ENCODE data around the gene DEAF1. TPM values are rescaled to one million over a fixed set of nuclear protein-coding genes. Genes with fewer than 3 reads are reported as not detected.
A peak's percentile ranks its signal among the peaks of the same experiment; 100 is the strongest.
"Not testable (repeated sequence)": the region's sequence is repeated elsewhere in the genome, so short reads cannot be mapped to it uniquely, and the experiment has no call there.

Gene DEAF1
- total RNA-seq, 1 donor from 2014 or later: 48.9 TPM

DNA sequence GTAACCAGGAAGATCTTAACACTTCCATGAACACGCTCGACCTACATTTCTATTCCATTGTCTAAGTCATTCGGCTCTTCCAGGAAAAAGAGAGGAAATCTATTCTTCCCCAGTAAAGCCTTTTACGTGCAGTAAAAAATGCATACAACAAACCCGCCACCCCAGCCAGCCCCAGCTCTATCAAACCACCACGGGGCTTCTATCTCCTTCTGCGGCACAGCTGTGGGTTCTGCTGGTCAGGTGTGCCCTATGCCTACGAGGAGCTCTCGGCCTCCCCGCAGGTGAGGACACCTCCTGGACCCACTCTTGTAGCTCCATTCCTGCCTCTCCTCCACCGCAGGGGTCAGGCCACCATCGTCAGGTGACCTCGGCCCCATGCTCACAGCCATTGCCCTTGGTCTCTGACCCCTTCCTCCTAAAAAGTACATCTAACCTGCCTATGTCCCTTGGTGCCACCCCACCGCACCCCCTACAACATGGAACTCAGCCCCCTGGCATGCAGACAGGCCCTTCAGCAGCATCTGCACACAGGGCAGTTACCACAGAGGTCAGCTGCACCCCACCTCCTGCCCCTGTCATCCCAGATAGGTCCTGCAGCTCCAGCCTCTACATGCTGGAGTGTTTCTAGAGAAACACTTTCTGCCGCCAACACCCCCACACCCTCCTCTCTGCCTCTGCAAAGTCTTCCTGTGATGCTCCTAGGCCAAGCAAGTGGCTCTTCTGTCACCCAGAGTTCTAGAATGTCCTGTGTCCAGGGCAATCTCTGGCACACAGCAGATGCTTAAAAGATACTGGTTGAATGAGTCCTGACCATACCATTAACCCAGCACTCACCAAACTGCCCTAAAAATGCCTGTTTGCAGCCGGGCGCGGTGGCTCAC lies 3.1 kb downstream of the DEAF1 start:
- Histone ChIP-seq H2AFZ (ENCODE audit: low read depth, low read length) (no peak overlapping the region), H3K27me3 (ENCODE audit: insufficient read depth, low read length) (no peaks in the 10 kb centered on the region), H3K4me3 (ENCODE audit: insufficient read depth, low read depth, low read length) (no peak overlapping the region), H3K36me3 (ENCODE audit: insufficient read depth, low read length) (no peaks in the 10 kb centered on the region), H4K20me1 (ENCODE audit: insufficient read depth, low read length) (peaks cover 52% of the 10 kb centered on the region), H3K9me3 (ENCODE audit: insufficient read depth, low read depth, low read length) (no peaks in the 10 kb centered on the region), H3K27ac (ENCODE audit: low read depth, low read length) (no peak overlapping the region), H3K4me2 (ENCODE audit: low read length) (no peak overlapping the region), H3K4me1 (ENCODE audit: insufficient read depth, low read length) (peaks cover 24% of the 10 kb centered on the region), H3K9ac (ENCODE audit: low read length) (no peak overlapping the region), H3K79me2 (ENCODE audit: insufficient read depth, low read length) (peaks cover 47% of the 10 kb centered on the region)
- no peak for DNase-seq (ENCODE audit: low read depth)
- TF ChIP-seq, protein P1, sequence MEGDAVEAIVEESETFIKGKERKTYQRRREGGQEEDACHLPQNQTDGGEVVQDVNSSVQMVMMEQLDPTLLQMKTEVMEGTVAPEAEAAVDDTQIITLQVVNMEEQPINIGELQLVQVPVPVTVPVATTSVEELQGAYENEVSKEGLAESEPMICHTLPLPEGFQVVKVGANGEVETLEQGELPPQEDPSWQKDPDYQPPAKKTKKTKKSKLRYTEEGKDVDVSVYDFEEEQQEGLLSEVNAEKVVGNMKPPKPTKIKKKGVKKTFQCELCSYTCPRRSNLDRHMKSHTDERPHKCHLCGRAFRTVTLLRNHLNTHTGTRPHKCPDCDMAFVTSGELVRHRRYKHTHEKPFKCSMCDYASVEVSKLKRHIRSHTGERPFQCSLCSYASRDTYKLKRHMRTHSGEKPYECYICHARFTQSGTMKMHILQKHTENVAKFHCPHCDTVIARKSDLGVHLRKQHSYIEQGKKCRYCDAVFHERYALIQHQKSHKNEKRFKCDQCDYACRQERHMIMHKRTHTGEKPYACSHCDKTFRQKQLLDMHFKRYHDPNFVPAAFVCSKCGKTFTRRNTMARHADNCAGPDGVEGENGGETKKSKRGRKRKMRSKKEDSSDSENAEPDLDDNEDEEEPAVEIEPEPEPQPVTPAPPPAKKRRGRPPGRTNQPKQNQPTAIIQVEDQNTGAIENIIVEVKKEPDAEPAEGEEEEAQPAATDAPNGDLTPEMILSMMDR (IDR thresholded peaks at IDR 0.05; ENCODE audit: insufficient read depth, low read depth, low read length): no peak
- TF ChIP-seq EZH2 (IDR thresholded peaks at IDR 0.05; ENCODE audit: insufficient read depth, low read length): no peak
- no peaks in the 10 kb centered on the region for H3K27me3 Mint-ChIP-seq (ENCODE audit: low read depth, unreplicated experiment)
- peak overlapping the region; percentile 74 for H3K27ac Mint-ChIP-seq (ENCODE audit: unreplicated experiment)
- peaks cover 22% of the 10 kb centered on the region for H3K4me1 Mint-ChIP-seq (ENCODE audit: low read depth, unreplicated experiment)
- peaks cover 19% of the 10 kb centered on the region for H3K36me3 Mint-ChIP-seq (ENCODE audit: low read depth, unreplicated experiment)
- no peak for FAIRE-seq
- H3K4me3 Mint-ChIP-seq (ENCODE audit: unreplicated experiment): peak overlapping the region; percentile 62
- H3K9me3 Mint-ChIP-seq (ENCODE audit: unreplicated experiment): no peaks in the 10 kb centered on the region

GRCh38 chr11:690738-691633 lies 4.0 kb downstream of the DEAF1 start:
- H3K4me2 ChIP-seq (ENCODE audit: low read length): no peak overlapping the region
- H3K27ac Mint-ChIP-seq (ENCODE audit: unreplicated experiment): no peak overlapping the region
- peaks cover 17% of the 10 kb centered on the region for H3K4me1 Mint-ChIP-seq (ENCODE audit: low read depth, unreplicated experiment)
- peak overlapping the region; percentile 66 for H3K4me3 Mint-ChIP-seq (ENCODE audit: unreplicated experiment)
- H3K4me3 ChIP-seq (ENCODE audit: insufficient read depth, low read depth, low read length): no peak overlapping the region
- TF ChIP-seq, protein P1 (IDR thresholded peaks at IDR 0.05; ENCODE audit: insufficient read depth, low read depth, low read length): no peak
- no peak for TF ChIP-seq EZH2 (IDR thresholded peaks at IDR 0.05; ENCODE audit: insufficient read depth, low read length)
- no peaks in the 10 kb centered on the region for H3K27me3 ChIP-seq (ENCODE audit: insufficient read depth, low read length)
- peaks cover 18% of the 10 kb centered on the region for H3K4me1 ChIP-seq (ENCODE audit: insufficient read depth, low read length)
- no peak for FAIRE-seq
- H3K36me3 Mint-ChIP-seq (ENCODE audit: low read depth, unreplicated experiment): peaks cover 21% of the 10 kb centered on the region
- H3K9ac ChIP-seq (ENCODE audit: low read length): no peak overlapping the region
- no peaks in the 10 kb centered on the region for H3K27me3 Mint-ChIP-seq (ENCODE audit: low read depth, unreplicated experiment)
- no peak overlapping the region for H3K27ac ChIP-seq (ENCODE audit: low read depth, low read length)
- no peaks in the 10 kb centered on the region for H3K9me3 ChIP-seq (ENCODE audit: insufficient read depth, low read depth, low read length)
- DNase-seq (ENCODE audit: low read depth): no peak
- peaks cover 60% of the 10 kb centered on the region for H4K20me1 ChIP-seq (ENCODE audit: insufficient read depth, low read length)
- H3K9me3 Mint-ChIP-seq (ENCODE audit: unreplicated experiment): no peaks in the 10 kb centered on the region
- H3K79me2 ChIP-seq (ENCODE audit: insufficient read depth, low read length): peaks cover 40% of the 10 kb centered on the region
- no peak overlapping the region for H2AFZ ChIP-seq (ENCODE audit: low read depth, low read length)
- peaks cover 4% of the 10 kb centered on the region for H3K36me3 ChIP-seq (ENCODE audit: insufficient read depth, low read length)

- peaks cover 38% of the 10 kb centered on the region for H3K79me2 ChIP-seq (ENCODE audit: insufficient read depth, low read length)
- FAIRE-seq; H3K27me3 Mint-ChIP-seq (ENCODE audit: low read depth, unreplicated experiment); H2AFZ ChIP-seq (ENCODE audit: low read depth, low read length); H3K9me3 ChIP-seq (ENCODE audit: insufficient read depth, low read depth, low read length); H3K9ac ChIP-seq (ENCODE audit: low read length); DNase-seq (ENCODE audit: low read depth); H3K9me3 Mint-ChIP-seq (ENCODE audit: unreplicated experiment); H3K36me3 ChIP-seq (ENCODE audit: insufficient read depth, low read length); H3K27me3 ChIP-seq (ENCODE audit: insufficient read depth, low read length); H3K4me3 ChIP-seq (ENCODE audit: insufficient read depth, low read depth, low read length); H3K4me2 ChIP-seq (ENCODE audit: low read length); H3K27ac Mint-ChIP-seq (ENCODE audit: unreplicated experiment); H3K4me3 Mint-ChIP-seq (ENCODE audit: unreplicated experiment); H3K27ac ChIP-seq (ENCODE audit: low read depth, low read length): not testable (repeated sequence)
- peaks cover 23% of the 10 kb centered on the region for H3K36me3 Mint-ChIP-seq (ENCODE audit: low read depth, unreplicated experiment)
- H3K4me1 Mint-ChIP-seq (ENCODE audit: low read depth, unreplicated experiment): peaks cover 17% of the 10 kb centered on the region
- H4K20me1 ChIP-seq (ENCODE audit: insufficient read depth, low read length): peaks cover 60% of the 10 kb centered on the region
- H3K4me1 ChIP-seq (ENCODE audit: insufficient read depth, low read length): peaks cover 18% of the 10 kb centered on the region
Observed at GRCh38 chr11:690244-690643, 4.8 kb downstream of the DEAF1 start.

Data from astrocyte (in vitro differentiated cells and primary cell).